HepG2 (cell line): ENCODE results near the gene FSCN2. TPM values are rescaled to one million over a fixed set of nuclear protein-coding genes. Genes with fewer than 3 reads are reported as not detected.

Experiments used
- CSRNP2 ChIP-seq: sonication (generic); formaldehyde crosslinking; conservative IDR thresholded peaks from 2 replicates; pipeline ENCODE4 v1.8.0; 2022; ENCODE audit warnings: low read depth, missing genetic modification reagents
- EZH2 ChIP-seq: conservative IDR thresholded peaks from 2 replicates; pipeline ENCODE4 v1.6.1; 2012; ENCODE audit warnings: mild to moderate bottlenecking, low read depth, low read length, moderate library complexity
- FOSL2 ChIP-seq: sonication (generic); formaldehyde crosslinking; IDR thresholded peaks from 2 replicates; pipeline ENCODE4 v1.4.0; 2020; ENCODE audit warnings: missing genetic modification reagents
- KDM6A ChIP-seq: IDR thresholded peaks from 2 replicates; pipeline ENCODE4 v1.6.1; 2016; ENCODE audit warnings: low read depth
- MTA1 ChIP-seq: sonication (generic); formaldehyde crosslinking; IDR thresholded peaks from 2 replicates; pipeline ENCODE4 v1.4.0; 2020; ENCODE audit warnings: missing genetic modification reagents, mild to moderate bottlenecking, borderline replicate concordance
- ONECUT2 ChIP-seq: sonication (generic); formaldehyde crosslinking; IDR thresholded peaks from 2 replicates; pipeline ENCODE4 v1.4.0; 2020; ENCODE audit warnings: missing genetic modification reagents
- PAWR ChIP-seq: sonication (generic); formaldehyde crosslinking; IDR thresholded peaks from 2 replicates; pipeline ENCODE4 v1.4.0; 2020; ENCODE audit warnings: missing genetic modification reagents, mild to moderate bottlenecking, borderline replicate concordance
- PRDM15 ChIP-seq: sonication (generic); formaldehyde crosslinking; IDR thresholded peaks from 2 replicates; pipeline ENCODE4 v1.4.0; 2020; ENCODE audit warnings: missing genetic modification reagents
- RBM39 ChIP-seq: fragments of 200-400 bp; formaldehyde crosslinking; IDR thresholded peaks from one replicate; pipeline ENCODE4 v1.6.1; 2018; ENCODE audit warnings: antibody characterized with exemption, mild to moderate bottlenecking, low read depth, low read length; ENCODE audit not compliant: poor library complexity, severe bottlenecking
- SAP130 ChIP-seq: IDR thresholded peaks from 2 replicates; pipeline ENCODE4 v1.6.1; 2016; ENCODE audit warnings: low read depth
- THAP9 ChIP-seq: sonication (generic); formaldehyde crosslinking; IDR thresholded peaks from 2 replicates; pipeline ENCODE4; 2020; ENCODE audit warnings: missing genetic modification reagents, mild to moderate bottlenecking, borderline replicate concordance
- ZNF34 ChIP-seq: sonication (generic); formaldehyde crosslinking; IDR thresholded peaks from 2 replicates; pipeline ENCODE4 v1.4.0; 2020; ENCODE audit warnings: mild to moderate bottlenecking, missing genetic modification reagents, borderline replicate concordance
- ZNF572 ChIP-seq: sonication (generic); formaldehyde crosslinking; IDR thresholded peaks from 2 replicates; pipeline ENCODE4 v1.5.1; 2020; ENCODE audit warnings: mild to moderate bottlenecking, missing genetic modification reagents
- ZNF616 ChIP-seq: sonication (generic); formaldehyde crosslinking; IDR thresholded peaks from 2 replicates; pipeline ENCODE4 v1.5.0; 2020; ENCODE audit warnings: low read depth, mild to moderate bottlenecking, missing genetic modification reagents
- ZNF670 ChIP-seq: sonication (generic); formaldehyde crosslinking; IDR thresholded peaks from 2 replicates; pipeline ENCODE4 v1.8.0; 2022; ENCODE audit warnings: mild to moderate bottlenecking, missing genetic modification reagents, borderline replicate concordance
- ZNF792 ChIP-seq: IDR thresholded peaks from 2 replicates; pipeline ENCODE4 v1.6.1; 2016
- ZSCAN21 ChIP-seq: sonication (generic); formaldehyde crosslinking; IDR thresholded peaks from 2 replicates; pipeline ENCODE4 v1.8.0; 2022; ENCODE audit warnings: mild to moderate bottlenecking, missing genetic modification reagents, moderate library complexity, borderline replicate concordance
- polyA plus RNA-seq, 8 experiments: library from polyadenylated mRNA; depleted of rRNA in 3 of 8; stranded (reverse) in 7 of 8; unstranded in 1 of 8; fragments of >200 nt; fragmentation: Illumina TruSeq in 4 of 8; extraction: Trizol in 4 of 8; gene quantifications; 2 replicates each; pipeline versions ENCODE4 v1.2.1 to v1.2.3, GENCODE V29; 2011 to 2016; ENCODE audit warnings: low read depth in 4 of 8, missing spikeins in 1 of 8, mixed read lengths in 1 of 8; ENCODE audit not compliant: insufficient read depth in 1 of 8
- total RNA-seq, 5 experiments: library from RNA; depleted of rRNA; stranded (reverse); fragments of >200 nt; fragmentation: Illumina TruSeq; extraction: Trizol; gene quantifications; 2 replicates each; pipeline ENCODE4 v1.2.3, GENCODE V29; 2016; ENCODE audit warnings: low read depth in 1 of 5
- TF ChIP-seq, protein P1 (sequence below): sonication (generic); formaldehyde crosslinking; IDR thresholded peaks from 2 replicates; pipeline ENCODE4 v1.4.0; 2020; ENCODE audit warnings: mild to moderate bottlenecking, missing genetic modification reagents, borderline replicate concordance
- TF ChIP-seq, protein P2 (sequence below): sonication (generic); formaldehyde crosslinking; IDR thresholded peaks from 2 replicates; pipeline ENCODE4 v1.4.0; 2020; ENCODE audit warnings: mild to moderate bottlenecking, missing genetic modification reagents

The FSCN2 gene
- total and polyA plus RNA-seq, 2 of the 13 experiments (the other 11 are each of a cell fraction or from before 2014, with no cell fraction given) = 0.09 TPM; not detected in 1

- TF ChIP-seq ZNF670 (CRISPR knock-in tag) (no peak), ZNF34 (CRISPR knock-in tag) (no peak), MTA1 (CRISPR knock-in tag) (no peak), ZNF616 (no peak; the same call in 1 of the 2 replicates), PRDM15 (CRISPR knock-in tag) (0 out of 2 replicates have a peak, but pooled peaks have one; percentile 7), EZH2 (no peak), KDM6A (CRISPR knock-in tag) (no peak), ONECUT2 (CRISPR knock-in tag) (no peak), ZNF572 (CRISPR knock-in tag) (0 out of 2 replicates have a peak, but pooled peaks have one; percentile 14), ZSCAN21 (CRISPR knock-in tag) (no peak), FOSL2 (CRISPR knock-in tag) (no peak), PAWR (CRISPR knock-in tag) (no peak), CSRNP2 (no peak), ZNF792 (CRISPR knock-in tag) (no peak), THAP9 (CRISPR knock-in tag) (peak; percentile 15; the same call in 1 of the 2 replicates), RBM39 (peak; percentile 46), SAP130 (CRISPR knock-in tag) (0 out of 2 replicates have a peak, but pooled peaks have one; percentile 3)
- TF ChIP-seq, protein P1, sequence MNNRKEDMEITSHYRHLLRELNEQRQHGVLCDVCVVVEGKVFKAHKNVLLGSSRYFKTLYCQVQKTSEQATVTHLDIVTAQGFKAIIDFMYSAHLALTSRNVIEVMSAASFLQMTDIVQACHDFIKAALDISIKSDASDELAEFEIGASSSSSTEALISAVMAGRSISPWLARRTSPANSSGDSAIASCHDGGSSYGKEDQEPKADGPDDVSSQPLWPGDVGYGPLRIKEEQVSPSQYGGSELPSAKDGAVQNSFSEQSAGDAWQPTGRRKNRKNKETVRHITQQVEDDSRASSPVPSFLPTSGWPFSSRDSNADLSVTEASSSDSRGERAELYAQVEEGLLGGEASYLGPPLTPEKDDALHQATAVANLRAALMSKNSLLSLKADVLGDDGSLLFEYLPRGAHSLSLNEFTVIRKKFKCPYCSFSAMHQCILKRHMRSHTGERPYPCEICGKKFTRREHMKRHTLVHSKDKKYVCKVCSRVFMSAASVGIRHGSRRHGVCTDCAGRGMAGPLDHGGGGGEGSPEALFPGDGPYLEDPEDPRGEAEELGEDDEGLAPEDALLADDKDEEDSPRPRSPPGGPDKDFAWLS = no peak
- TF ChIP-seq, protein P2, sequence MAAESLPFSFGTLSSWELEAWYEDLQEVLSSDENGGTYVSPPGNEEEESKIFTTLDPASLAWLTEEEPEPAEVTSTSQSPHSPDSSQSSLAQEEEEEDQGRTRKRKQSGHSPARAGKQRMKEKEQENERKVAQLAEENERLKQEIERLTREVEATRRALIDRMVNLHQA (CRISPR knock-in tag) = no peak
These were observed 39.8 kb upstream of the FSCN2 start (continued) for GRCh38 chr17:81488276-81488860.
